HFF-Myc (cell line): Measurements from ENCODE around the gene CCDC86.

Source experiments
- DNase-seq: peaks from one replicate; pipeline ENCODE4 v3.0.0-alpha.2; 2011; ENCODE audit warnings: low read depth; ENCODE audit errors: extremely low read depth
- H3K4me3 ChIP-seq: replicated peaks from 2 replicates; pipeline ENCODE4 v1.5.1; 2011; ENCODE audit warnings: low read depth, mild to moderate bottlenecking, control low read depth, low read length
- TF ChIP-seq, protein P1 (sequence below): IDR thresholded peaks from 2 replicates; pipeline ENCODE4 v1.5.1; 2012; ENCODE audit warnings: mild to moderate bottlenecking, low read depth, low read length, control low read depth; ENCODE audit errors: missing control alignments

CCDC86 gene

DNA sequence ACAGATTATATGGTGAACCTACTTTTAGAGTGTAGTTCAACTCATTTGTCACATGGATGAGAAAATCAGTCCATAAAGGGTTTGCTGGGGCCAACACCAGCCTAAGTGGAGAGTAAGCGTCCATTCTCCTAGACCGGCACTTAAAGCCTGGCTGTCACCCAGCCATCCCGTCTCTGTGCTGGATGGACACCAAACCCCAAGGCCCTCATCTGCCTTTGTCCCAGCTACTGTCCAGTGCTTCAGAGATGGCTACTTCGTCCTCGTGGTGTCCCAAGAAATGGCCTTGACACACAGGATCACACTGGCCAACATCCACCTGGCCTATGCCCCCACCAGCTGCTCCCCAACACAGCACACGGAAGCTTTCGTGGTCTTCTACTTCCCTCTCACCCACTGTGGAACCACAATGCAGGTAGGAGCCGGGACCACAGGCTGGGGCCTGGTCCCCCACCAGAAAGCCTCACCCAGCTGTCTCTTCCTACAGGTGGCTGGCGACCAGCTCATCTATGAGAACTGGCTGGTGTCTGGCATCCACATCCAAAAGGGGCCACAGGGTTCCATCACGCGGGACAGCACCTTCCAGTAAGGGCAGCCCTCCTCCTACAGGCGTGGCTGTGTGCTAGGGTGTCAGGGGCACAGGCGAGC, 28.9 kb downstream of the CCDC86 start:
- TF ChIP-seq, protein P1, sequence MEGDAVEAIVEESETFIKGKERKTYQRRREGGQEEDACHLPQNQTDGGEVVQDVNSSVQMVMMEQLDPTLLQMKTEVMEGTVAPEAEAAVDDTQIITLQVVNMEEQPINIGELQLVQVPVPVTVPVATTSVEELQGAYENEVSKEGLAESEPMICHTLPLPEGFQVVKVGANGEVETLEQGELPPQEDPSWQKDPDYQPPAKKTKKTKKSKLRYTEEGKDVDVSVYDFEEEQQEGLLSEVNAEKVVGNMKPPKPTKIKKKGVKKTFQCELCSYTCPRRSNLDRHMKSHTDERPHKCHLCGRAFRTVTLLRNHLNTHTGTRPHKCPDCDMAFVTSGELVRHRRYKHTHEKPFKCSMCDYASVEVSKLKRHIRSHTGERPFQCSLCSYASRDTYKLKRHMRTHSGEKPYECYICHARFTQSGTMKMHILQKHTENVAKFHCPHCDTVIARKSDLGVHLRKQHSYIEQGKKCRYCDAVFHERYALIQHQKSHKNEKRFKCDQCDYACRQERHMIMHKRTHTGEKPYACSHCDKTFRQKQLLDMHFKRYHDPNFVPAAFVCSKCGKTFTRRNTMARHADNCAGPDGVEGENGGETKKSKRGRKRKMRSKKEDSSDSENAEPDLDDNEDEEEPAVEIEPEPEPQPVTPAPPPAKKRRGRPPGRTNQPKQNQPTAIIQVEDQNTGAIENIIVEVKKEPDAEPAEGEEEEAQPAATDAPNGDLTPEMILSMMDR, result no peak

DNA sequence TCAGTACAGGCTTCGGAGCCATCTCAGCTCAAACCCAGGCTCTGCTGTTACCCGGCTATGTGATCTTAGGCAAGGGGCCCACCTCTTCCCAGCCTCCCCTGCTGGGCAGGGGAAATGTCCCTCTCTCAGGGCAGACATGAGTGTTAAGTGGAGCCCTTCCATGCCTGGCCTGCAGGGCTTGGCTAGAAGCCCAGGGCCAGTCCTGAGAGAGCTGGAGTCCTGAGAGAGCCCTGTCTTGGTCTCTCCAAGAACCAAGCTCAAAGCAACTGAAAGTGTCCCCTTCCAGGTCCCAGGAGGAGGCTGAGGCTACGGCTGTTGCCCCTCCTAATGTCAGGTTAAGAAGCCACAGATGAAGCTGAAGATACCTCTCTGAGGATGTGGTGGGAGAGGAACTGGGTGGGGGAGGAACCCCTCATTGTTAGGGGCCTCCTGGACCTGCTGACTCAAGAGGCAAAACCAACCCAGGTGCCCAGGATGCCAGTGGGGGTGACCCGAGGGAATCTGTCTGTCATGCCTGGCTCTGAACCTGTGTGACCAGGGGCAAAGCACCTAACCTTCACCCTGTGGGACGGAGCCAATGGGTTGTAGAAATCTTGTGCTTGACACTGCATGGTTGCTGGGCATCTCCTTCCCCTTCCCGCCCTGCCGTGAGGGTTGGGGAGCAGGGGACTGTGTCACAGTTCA, 29.6 kb downstream of the CCDC86 start:
- TF ChIP-seq, protein P1, result no peak
- DNase-seq, result no peak
- no peak overlapping the region for H3K4me3 ChIP-seq

More for the DNA sequence above, 28.9 kb downstream of the CCDC86 start:
- no peak for DNase-seq
- no peak overlapping the region for H3K4me3 ChIP-seq

DNA sequence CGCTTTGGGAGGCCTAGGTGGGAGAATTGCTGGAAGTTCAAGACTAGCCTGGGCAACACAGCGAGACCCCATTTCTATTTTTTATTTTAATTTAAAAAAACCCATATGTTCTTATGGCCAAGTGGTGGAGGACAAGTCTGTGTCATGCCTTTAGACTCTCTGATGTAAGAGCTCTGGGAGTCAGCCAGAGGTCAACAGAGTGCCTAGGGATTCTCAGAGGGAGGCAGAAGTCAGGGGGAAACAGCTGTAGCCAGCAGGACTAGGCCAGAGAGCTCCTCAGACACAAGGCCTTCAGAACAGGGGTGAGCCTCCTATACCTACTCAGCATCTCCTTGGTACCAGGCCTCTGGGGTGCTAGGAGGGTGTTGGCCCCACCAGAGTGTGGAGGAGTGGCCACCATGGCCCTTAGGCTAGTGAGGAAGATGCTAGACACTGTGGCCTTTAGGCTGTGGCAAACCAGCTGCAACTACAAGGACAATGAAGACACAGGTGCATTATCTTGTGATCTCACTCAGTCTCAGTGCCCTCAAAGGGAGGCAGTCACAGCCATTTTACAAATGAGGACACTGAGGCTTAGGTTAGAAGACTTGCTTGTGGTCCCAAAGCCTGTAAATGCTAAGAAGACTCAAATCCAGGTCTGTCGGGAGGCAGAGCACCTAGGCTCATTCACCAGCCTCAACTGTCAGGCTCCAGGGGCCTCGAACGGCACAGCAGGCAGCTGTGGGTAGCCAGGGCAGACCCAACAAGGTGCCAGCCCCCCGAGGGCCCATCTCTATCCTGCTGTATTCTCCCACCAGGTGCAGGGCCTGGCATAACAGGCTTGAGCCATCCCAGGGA, 30.4 kb downstream of the CCDC86 start:
- H3K4me3 ChIP-seq, result no peak overlapping the region
- peak; percentile 31 for DNase-seq
- TF ChIP-seq, protein P1, result no peak

DNA sequence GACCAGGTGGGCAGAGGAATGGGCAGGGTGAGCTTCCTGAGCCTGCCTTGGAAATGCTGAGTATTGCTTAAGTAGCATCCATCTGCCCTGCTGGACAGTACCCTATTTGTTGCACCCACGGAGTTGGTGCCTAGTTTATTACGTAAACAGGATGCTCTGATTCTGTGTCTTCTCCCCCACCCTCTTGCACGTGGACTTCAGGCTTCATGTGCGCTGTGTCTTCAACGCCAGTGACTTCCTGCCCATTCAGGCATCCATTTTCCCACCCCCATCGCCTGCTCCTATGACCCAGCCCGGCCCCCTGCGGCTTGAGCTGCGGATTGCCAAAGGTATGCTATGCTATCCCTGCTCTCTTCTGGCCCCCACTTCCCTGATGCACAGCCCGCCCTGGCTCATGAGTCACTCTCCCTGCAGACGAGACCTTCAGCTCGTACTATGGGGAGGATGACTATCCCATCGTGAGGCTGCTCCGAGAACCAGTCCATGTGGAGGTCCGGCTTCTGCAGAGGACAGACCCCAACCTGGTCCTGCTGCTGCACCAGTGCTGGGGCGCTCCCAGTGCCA, 31.1 kb downstream of the CCDC86 start:
- DNase-seq, result peak; percentile 47
- TF ChIP-seq, protein P1, result no peak
- H3K4me3 ChIP-seq, result no peak overlapping the region

DNA sequence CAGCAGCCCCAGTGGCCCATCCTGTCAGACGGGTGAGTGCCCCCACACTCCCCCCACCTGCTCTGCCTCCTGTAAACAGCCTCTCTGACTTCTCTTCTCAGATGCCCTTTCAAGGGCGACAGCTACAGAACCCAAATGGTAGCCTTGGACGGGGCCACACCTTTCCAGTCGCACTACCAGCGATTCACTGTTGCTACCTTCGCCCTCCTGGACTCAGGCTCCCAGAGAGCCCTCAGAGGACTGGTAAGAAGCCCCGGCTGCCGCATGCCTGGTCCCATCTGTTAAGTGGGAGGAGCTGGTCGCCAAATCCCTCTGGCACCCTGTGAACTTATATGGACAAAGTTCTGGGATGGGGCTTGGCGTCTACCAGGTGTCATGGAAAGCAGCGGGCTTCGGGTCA, 31.6 kb downstream of the CCDC86 start:
- TF ChIP-seq, protein P1, result no peak
- H3K4me3 ChIP-seq, result no peak overlapping the region
- no peak for DNase-seq

DNA sequence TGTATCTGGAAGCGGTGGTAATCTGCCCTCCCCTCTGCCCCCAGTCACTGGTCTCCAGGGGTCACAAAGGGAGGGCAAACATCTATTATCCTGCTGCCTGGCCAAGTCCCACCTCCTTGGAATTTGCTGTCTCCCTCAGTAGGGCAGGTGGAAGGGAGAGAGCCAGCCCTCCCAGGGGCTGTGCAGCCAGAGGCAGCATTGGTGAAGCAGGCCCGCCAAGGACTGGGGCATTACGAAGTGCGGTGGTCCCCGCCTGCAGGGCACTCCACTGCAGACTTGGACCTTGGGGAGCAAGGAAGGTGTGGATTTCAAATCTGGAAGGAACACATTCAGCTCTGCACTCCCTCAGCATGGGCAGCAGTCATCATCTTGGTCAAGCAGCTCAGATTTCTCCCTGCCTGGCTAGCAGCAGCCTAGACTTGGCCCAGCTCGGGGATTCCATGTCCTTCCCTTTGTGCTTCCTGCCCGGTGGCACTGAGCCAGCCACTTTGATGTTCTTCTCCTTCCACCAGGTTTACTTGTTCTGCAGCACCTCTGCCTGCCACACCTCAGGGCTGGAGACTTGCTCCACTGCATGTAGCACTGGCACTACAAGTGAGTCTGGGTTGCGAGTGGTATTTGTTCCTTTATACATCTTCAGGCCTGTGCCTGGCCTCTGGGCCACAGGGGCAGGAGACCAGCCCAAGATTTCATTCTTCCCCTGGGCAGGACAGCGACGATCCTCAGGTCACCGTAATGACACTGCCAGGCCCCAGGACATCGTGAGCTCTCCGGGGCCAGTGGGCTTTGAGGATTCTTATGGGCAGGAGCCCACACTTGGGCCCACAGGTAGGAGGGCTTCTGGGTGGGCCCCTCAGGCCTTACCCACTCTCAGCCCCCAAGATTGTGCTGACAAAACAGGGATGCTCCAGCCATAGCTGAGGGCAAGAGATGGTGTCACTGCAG, 32.8 kb downstream of the CCDC86 start:
- H3K4me3 ChIP-seq, result no peak overlapping the region
- DNase-seq, result no peak
- TF ChIP-seq, protein P1, result no peak
